ENCODE data around the gene CAMSAP1.

CAMSAP1 gene

DNA sequence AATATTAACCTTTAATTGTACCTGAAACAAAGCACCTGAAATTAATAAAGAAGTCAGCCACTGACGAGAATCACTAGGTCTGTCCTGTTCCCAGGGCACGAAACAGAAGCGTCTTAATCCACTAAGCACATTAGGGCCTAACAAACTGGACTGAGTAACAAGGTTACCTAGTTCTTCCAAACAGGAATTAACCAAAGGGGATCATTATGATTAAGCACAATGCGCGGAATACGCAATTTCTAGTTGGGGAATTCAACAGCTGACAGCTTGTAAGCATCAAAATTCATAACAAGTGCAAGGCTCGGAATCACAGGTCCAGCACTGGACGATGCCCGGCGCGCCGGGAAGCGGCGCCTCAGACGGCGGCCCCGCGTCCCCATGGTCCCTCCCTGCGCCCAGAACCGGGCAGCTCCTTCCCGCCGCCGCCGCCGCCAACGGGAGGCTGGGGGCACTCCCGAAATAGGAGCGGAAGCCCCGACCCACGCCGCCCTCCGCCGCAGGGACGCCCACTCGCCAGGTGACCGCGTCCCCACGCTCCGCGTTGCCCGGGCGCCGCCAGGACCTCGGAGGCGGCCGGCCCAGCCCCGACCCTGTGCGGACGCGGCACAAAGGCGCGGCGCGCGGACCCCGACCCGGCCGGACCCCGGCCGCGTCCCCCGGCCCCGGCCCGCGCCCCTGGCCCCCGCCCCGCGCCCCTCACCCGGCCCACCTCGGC, 898 bp downstream of the CAMSAP1 start:
- no peak for DNase-seq (ENCODE audit: low read depth)
- peak overlapping the region; percentile 65 for H3K4me3 ChIP-seq (ENCODE audit: low read depth, low read length)
- TF ChIP-seq, protein P1, sequence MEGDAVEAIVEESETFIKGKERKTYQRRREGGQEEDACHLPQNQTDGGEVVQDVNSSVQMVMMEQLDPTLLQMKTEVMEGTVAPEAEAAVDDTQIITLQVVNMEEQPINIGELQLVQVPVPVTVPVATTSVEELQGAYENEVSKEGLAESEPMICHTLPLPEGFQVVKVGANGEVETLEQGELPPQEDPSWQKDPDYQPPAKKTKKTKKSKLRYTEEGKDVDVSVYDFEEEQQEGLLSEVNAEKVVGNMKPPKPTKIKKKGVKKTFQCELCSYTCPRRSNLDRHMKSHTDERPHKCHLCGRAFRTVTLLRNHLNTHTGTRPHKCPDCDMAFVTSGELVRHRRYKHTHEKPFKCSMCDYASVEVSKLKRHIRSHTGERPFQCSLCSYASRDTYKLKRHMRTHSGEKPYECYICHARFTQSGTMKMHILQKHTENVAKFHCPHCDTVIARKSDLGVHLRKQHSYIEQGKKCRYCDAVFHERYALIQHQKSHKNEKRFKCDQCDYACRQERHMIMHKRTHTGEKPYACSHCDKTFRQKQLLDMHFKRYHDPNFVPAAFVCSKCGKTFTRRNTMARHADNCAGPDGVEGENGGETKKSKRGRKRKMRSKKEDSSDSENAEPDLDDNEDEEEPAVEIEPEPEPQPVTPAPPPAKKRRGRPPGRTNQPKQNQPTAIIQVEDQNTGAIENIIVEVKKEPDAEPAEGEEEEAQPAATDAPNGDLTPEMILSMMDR (IDR thresholded peaks at IDR 0.05; ENCODE audit: control insufficient read depth, extremely low read depth, insufficient read depth): no peak

DNA sequence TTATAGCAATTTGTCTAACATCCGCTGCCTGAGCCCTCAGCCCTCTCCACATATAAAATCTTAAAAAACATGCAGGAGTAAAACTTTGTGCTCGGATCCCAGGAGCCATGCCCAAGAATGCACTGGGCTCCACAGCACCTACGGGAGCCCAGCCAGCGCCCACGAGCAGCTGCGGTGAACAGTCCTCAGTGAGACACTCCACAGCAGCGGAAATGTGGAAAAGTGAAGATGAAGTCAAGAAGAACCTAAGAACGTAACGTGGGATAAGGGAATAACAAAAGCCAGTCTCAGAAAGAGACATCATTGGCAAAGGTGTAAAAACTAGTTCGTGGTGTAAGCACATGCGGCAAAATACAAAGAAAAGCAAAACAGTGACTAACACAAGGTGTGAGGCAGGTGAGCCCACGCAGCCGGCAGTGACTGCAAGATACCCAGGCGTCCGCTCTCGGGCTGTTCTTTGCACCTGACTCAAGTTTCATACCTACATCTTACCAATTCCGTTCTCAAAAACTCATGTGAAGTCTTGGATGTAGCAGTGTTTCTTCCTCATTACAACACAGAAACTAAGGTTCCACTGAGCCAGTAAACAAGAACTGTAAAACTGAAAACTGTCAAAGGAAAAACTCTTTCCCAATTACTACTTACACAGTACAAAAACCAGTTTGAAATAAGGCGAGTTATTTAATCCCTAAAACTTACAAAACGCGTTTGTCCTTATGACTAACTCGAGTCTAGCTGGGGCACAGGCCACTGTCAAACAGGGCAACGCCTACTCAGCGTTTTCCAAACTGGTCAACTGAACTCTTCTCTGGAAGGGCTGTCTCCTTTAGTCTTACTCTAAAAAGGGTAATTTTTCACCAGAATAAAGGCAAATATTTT, 1.7 kb downstream of the CAMSAP1 start:
- peak overlapping the region; percentile 65 for H3K4me3 ChIP-seq (ENCODE audit: low read depth, low read length)
- DNase-seq (ENCODE audit: low read depth): no peak

DNA sequence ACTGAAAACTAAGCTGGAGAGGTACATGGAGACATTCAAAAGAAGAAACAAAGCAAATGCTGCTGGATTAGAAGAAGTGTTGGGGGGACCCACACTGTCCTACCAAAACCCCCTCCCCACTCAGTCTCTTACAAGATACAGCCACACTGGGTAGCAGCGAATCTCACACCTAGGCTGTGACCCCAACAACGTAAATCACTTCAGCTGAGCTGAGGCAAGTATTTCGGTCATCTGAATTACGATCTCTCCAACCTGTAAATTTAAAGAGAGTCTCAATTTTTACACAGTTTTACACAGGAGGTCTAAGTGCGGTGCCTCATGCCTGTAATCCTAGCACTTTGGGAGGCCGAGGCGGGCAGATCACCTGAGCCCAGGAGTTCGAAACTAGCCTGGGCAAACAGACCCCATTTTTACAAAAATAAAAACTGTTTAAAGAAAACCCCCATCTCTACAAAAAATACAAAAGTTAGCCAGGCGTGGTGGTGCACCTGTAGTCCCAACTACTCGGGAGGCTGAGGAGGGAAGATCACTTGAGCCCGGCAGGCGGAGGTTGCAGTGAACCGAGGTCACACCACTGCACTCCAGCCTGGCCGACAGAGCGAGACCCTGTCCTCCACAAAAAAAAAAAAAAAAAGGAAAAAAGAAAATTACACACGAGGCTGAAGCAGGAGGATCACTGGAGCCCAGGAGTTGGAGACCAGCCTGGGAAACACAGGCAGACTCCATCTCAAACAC, 3.4 kb downstream of the CAMSAP1 start:
- H3K4me3 ChIP-seq (ENCODE audit: low read depth, low read length): no peak overlapping the region
- TF ChIP-seq, protein P1 (IDR thresholded peaks at IDR 0.05; ENCODE audit: control insufficient read depth, extremely low read depth, insufficient read depth): no peak
- DNase-seq (ENCODE audit: low read depth): no peak

More for the DNA sequence above, 1.7 kb downstream of the CAMSAP1 start:
- TF ChIP-seq, protein P1 (IDR thresholded peaks at IDR 0.05; ENCODE audit: control insufficient read depth, extremely low read depth, insufficient read depth): no peak

DNA sequence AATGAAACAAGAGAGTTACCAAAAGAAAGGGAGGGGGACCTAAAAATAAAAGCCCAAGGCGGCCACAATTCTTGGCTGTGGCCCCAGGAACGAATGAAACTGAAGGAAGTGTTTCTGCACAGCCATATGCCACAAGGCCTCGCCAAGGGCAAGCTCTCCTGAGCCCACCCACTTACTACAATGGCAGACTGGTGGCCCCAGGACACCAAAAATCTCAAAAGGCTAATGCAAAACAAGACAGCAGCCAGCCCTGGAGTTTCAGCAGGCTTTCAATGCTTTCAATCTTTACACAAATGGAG, 4.0 kb downstream of the CAMSAP1 start:
- DNase-seq (ENCODE audit: low read depth): no peak

DNA sequence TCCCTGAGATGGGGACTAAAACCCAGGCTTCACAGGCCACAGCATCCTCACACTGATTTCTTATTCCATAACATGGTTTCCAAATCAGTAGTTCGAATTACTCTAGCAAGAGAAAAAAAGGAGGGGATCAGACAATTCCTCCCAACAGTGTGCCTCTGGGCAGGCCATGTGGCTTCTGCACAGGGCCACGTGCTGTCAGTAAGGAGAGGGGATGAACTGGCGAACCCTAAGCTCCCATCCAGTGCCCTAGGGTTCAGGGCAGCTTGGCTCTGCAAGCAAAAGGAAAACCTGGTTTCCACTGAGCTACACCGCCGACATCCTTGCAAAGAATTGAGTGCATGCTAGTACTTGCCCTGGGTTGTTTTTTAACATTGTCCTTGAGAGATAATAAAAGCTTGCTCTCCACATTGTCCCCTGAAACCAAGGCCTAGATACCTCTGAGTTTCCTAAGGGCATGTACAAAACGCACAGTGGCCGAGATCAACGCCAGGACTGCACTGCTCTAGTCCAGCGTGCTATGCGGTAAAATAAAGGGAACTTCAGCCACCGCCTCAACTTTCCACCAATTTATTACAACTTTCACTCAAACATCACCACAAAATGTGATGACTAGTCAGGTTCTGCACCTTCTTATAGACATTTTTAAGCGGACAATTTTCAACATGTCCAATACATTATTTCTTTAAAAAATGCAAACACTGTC, 4.5 kb downstream of the CAMSAP1 start:
- no peak for DNase-seq (ENCODE audit: low read depth)
- TF ChIP-seq, protein P1 (IDR thresholded peaks at IDR 0.05; ENCODE audit: control insufficient read depth, extremely low read depth, insufficient read depth): no peak
- H3K4me3 ChIP-seq (ENCODE audit: low read depth, low read length): no peak overlapping the region

More for the DNA sequence above, 4.0 kb downstream of the CAMSAP1 start:
- TF ChIP-seq, protein P1 (IDR thresholded peaks at IDR 0.05; ENCODE audit: control insufficient read depth, extremely low read depth, insufficient read depth): no peak
- no peak overlapping the region for H3K4me3 ChIP-seq (ENCODE audit: low read depth, low read length)

DNA sequence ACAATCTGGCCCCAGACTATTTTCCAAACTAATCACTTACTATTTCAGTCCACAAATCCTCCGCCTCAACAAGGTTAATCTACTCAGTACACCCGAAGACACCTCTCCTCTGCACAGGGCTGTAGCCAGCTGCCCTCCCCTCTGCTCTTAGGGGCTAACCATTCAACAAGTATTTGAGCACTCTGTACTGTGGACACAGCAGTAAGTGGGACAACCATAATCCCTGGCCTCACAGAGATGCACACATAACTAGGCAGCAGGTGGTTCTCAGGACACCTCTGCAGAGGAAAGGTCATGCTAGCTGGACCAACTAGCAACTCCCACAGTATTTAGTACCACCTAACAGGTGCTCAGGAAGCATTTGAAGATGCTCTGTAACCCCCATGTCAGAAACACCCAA, 5.5 kb downstream of the CAMSAP1 start:
- no peak for DNase-seq (ENCODE audit: low read depth)
- TF ChIP-seq, protein P1 (IDR thresholded peaks at IDR 0.05; ENCODE audit: control insufficient read depth, extremely low read depth, insufficient read depth): no peak
- no peak overlapping the region for H3K4me3 ChIP-seq (ENCODE audit: low read depth, low read length)
